MM.1S (cell line): ENCODE results near the gene FBXW5.

Source experiments
- DNase-seq: peaks from one replicate; pipeline ENCODE4 v3.0.0-alpha.2; 2015
- H2AFZ ChIP-seq: fragments of 300-600 bp; sonication (generic); 2 replicates; pipeline ENCODE4 v1.6.0; 2016; ENCODE audit warnings: antibody characterized with exemption, low read length
- H3F3A ChIP-seq: fragments of 300-600 bp; sonication (generic); 2 replicates; pipeline ENCODE4 v1.6.1; 2016; ENCODE audit warnings: mild to moderate bottlenecking, antibody characterized with exemption, low read length, moderate library complexity, mixed read lengths; ENCODE audit not compliant: insufficient read depth
- H3K27ac ChIP-seq: fragments of 300-600 bp; sonication (generic); 2 replicates; pipeline ENCODE4 v1.5.1; 2016; ENCODE audit warnings: mild to moderate bottlenecking, low read length
- H3K27me3 ChIP-seq: fragments of 300-600 bp; sonication (generic); replicated peaks from 2 replicates; pipeline ENCODE4 v1.6.0; 2016; ENCODE audit warnings: low read length; ENCODE audit not compliant: insufficient read depth
- H3K36me3 ChIP-seq: fragments of 300-600 bp; sonication (generic); replicated peaks from 2 replicates; pipeline ENCODE4 v1.6.1; 2016; ENCODE audit warnings: mild to moderate bottlenecking, low read length, mixed read lengths; ENCODE audit not compliant: insufficient read depth
- H3K4me1 ChIP-seq: fragments of 300-600 bp; sonication (generic); 2 replicates; pipeline ENCODE4 v1.6.1; 2016; ENCODE audit warnings: low read length, mixed read lengths
- H3K4me2 ChIP-seq: fragments of 300-600 bp; sonication (generic); 2 replicates; pipeline ENCODE4 v1.6.0; 2016; ENCODE audit warnings: low read depth, low read length
- H3K4me3 ChIP-seq: fragments of 300-600 bp; sonication (generic); 2 replicates; pipeline ENCODE4 v1.5.1; 2016; ENCODE audit warnings: low read length, mixed read lengths
- H3K79me2 ChIP-seq: fragments of 300-600 bp; sonication (generic); 2 replicates; pipeline ENCODE4 v1.6.1; 2016; ENCODE audit warnings: mixed run types, low read length, mixed read lengths
- H3K9ac ChIP-seq: fragments of 300-600 bp; sonication (generic); 2 replicates; pipeline ENCODE4 v1.6.1; 2016; ENCODE audit warnings: low read length, mixed read lengths
- H3K9me2 ChIP-seq: fragments of 300-600 bp; sonication (generic); replicated peaks from 2 replicates; pipeline ENCODE4 v1.6.1; 2016; ENCODE audit warnings: mild to moderate bottlenecking, low read length, mixed read lengths; ENCODE audit not compliant: insufficient read depth
- H3K9me3 ChIP-seq: fragments of 300-600 bp; sonication (generic); replicated peaks from 2 replicates; pipeline ENCODE4 v1.6.1; 2016; ENCODE audit warnings: mild to moderate bottlenecking, low read length, mixed read lengths; ENCODE audit not compliant: insufficient read depth
- H4K20me1 ChIP-seq: fragments of 300-600 bp; sonication (generic); 2 replicates; pipeline ENCODE4 v1.6.1; 2016; ENCODE audit warnings: mild to moderate bottlenecking, low read length, moderate library complexity, mixed read lengths; ENCODE audit not compliant: insufficient read depth
- EZH2 ChIP-seq: fragments of 300-600 bp; sonication (generic); optimal IDR thresholded peaks from 2 replicates; pipeline ENCODE3; 2017; ENCODE audit warnings: low read depth, mild to moderate bottlenecking, antibody characterized with exemption, low read length, mixed read lengths
- EZH2phosphoT487 ChIP-seq: fragments of 300-600 bp; sonication (generic); IDR thresholded peaks from 2 replicates; pipeline ENCODE4 v1.6.1; 2018; ENCODE audit warnings: antibody characterized with exemption, low read length
- TF ChIP-seq, protein P1 (sequence below): fragments of 300-600 bp; sonication (generic); IDR thresholded peaks from 2 replicates; pipeline ENCODE4 v1.5.1; 2016; ENCODE audit warnings: antibody characterized with exemption, low read length, mixed read lengths

The FBXW5 gene

DNA sequence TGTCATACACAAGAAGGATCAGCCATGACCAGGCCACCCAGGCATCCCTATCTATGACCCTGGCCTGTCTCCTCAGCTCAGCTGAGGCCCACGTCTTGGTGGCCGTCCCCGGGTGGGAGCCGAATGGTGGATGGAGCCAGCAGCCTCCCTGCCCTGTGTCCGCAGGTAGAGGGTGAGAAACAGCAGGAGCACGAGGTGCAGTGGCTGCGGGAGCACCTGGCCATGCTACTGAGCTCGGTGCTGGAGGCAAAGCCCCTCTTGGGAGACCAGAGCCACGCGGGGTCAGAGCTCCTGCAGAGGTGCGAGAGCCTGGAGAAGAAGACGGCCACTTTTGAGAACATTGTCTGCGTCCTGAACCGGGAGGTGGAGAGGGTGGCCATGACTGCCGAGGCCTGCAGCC lies 24.5 kb downstream of the FBXW5 start:
- no peaks in the 10 kb centered on the region for H3K9me3 ChIP-seq
- H3K9ac ChIP-seq, result no peak overlapping the region
- peaks cover 7% of the 10 kb centered on the region for H3K36me3 ChIP-seq
- H3K27ac ChIP-seq, result no peak overlapping the region
- H4K20me1 ChIP-seq, result no peaks in the 10 kb centered on the region
- H3F3A ChIP-seq, result no peaks in the 10 kb centered on the region
- no peak for TF ChIP-seq EZH2phosphoT487
- TF ChIP-seq, protein P1, sequence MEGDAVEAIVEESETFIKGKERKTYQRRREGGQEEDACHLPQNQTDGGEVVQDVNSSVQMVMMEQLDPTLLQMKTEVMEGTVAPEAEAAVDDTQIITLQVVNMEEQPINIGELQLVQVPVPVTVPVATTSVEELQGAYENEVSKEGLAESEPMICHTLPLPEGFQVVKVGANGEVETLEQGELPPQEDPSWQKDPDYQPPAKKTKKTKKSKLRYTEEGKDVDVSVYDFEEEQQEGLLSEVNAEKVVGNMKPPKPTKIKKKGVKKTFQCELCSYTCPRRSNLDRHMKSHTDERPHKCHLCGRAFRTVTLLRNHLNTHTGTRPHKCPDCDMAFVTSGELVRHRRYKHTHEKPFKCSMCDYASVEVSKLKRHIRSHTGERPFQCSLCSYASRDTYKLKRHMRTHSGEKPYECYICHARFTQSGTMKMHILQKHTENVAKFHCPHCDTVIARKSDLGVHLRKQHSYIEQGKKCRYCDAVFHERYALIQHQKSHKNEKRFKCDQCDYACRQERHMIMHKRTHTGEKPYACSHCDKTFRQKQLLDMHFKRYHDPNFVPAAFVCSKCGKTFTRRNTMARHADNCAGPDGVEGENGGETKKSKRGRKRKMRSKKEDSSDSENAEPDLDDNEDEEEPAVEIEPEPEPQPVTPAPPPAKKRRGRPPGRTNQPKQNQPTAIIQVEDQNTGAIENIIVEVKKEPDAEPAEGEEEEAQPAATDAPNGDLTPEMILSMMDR, result no peak
- no peak for TF ChIP-seq EZH2
- H3K9me2 ChIP-seq, result no peaks in the 10 kb centered on the region
- no peak overlapping the region for H2AFZ ChIP-seq
- no peak for DNase-seq
- H3K27me3 ChIP-seq, result no peaks in the 10 kb centered on the region
- H3K4me2 ChIP-seq, result no peak overlapping the region
- no peaks in the 10 kb centered on the region for H3K4me1 ChIP-seq
- H3K79me2 ChIP-seq, result peaks cover 36% of the 10 kb centered on the region
- no peak overlapping the region for H3K4me3 ChIP-seq

DNA sequence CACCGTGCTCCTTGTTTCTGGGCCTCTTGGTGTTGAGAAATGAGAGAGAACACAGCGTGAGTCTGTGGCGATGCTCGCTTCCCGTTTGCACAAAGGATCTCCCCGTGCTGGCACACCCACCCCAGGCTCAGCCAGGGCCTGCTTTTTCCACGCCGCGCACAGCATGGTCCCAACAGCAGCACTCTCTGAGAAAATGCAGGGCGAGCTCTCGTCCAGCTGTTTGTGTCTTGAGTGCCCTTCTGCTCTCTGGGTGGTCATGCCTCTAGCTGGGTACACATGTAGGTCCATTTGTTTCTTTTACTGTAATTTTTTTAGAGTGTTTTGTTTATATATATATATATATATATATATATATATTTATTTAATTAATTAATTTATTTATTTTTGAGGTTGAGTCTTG lies 26.6 kb downstream of the FBXW5 start:
- no peak for DNase-seq
- Histone ChIP-seq H3K27ac (no peak overlapping the region), H4K20me1 (no peaks in the 10 kb centered on the region), H3K4me3 (no peak overlapping the region), H3K27me3 (no peaks in the 10 kb centered on the region), H3K36me3 (peaks cover 11% of the 10 kb centered on the region; the same call in 1 of the 2 replicates), H3F3A (no peaks in the 10 kb centered on the region), H3K79me2 (peaks cover 51% of the 10 kb centered on the region), H2AFZ (no peak overlapping the region), H3K4me1 (no peaks in the 10 kb centered on the region), H3K4me2 (no peak overlapping the region), H3K9me3 (no peaks in the 10 kb centered on the region), H3K9ac (no peak overlapping the region), H3K9me2 (no peaks in the 10 kb centered on the region)
- TF ChIP-seq EZH2 (no peak), EZH2phosphoT487 (no peak)
- TF ChIP-seq, protein P1, result no peak

DNA sequence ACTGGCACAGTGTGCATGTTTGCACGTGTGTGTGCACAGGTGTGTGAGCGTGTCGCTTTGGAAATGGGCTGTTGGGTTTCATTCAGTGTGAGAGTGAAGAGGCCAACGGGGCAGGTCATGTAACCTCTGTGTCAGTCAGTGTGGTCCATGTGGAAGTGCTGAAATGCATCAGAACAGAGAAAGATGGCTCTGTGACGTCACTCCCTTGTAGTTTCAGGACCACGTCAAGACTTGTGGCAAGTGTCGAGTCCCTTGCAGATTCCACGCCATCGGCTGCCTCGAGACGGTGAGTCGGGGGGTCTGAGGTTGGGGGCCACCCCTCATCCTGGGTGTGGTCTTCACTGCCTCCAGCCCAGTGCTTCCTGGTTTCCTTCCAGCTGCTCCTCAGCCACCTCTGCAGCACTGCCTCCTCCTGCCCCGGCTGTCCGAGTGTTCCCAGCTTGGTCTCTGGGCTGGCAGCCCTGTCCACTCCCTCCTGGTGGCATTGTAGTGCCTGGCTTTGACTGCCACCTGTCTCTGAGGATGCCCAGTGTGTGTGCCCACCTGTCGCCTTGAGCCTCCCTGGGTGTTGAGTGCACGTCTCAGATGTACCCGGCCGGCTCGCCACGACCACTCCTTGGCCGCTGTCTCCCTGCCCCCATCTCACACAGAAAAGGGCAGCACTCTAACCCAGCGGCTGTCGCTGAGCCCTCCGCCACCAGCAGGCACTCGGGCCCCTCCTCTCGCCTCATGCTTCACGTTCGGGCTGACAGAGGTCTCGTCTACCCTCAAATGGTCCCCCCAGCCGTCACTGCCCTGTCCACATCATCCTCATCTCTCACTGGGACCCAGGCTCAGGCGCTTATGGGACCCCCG lies 28.0 kb downstream of the FBXW5 start:
- no peak overlapping the region for H2AFZ ChIP-seq
- peaks cover 51% of the 10 kb centered on the region for H3K79me2 ChIP-seq
- H4K20me1 ChIP-seq, result no peaks in the 10 kb centered on the region
- H3K27ac ChIP-seq, result no peak overlapping the region
- H3K9ac ChIP-seq, result no peak overlapping the region
- H3K4me1 ChIP-seq, result no peaks in the 10 kb centered on the region
- no peak for DNase-seq
- H3K9me3 ChIP-seq, result no peaks in the 10 kb centered on the region
- H3K9me2 ChIP-seq, result no peaks in the 10 kb centered on the region
- TF ChIP-seq EZH2 (no peak), EZH2phosphoT487 (no peak)
- TF ChIP-seq, protein P1, result no peak
- no peak overlapping the region for H3K4me2 ChIP-seq
- no peaks in the 10 kb centered on the region for H3F3A ChIP-seq
- H3K27me3 ChIP-seq, result no peaks in the 10 kb centered on the region
- no peak overlapping the region for H3K4me3 ChIP-seq
- H3K36me3 ChIP-seq, result peaks cover 11% of the 10 kb centered on the region; the same call in 1 of the 2 replicates
